Nephron progenitor cell (in vitro differentiated cells): ENCODE measurements around the gene HBG1.

ENCODE experiments used
- DNase-seq: peaks from one replicate; pipeline ENCODE4 v3.0.0; 2021
- H3K27ac Mint-ChIP-seq: 2 replicates; pipeline ENCODE4 v1.8.0; 2021; ENCODE audit warnings: mild to moderate bottlenecking, moderate library complexity, mixed read lengths
- H3K27me3 Mint-ChIP-seq: 2 replicates; pipeline ENCODE4 v1.8.0; 2021; ENCODE audit warnings: mild to moderate bottlenecking, low read depth, mixed read lengths; ENCODE audit not compliant: poor library complexity
- H3K36me3 Mint-ChIP-seq: 2 replicates; pipeline ENCODE4 v1.8.0; 2021; ENCODE audit warnings: low read depth, mixed read lengths
- H3K4me1 Mint-ChIP-seq: 2 replicates; pipeline ENCODE4 v1.8.0; 2021; ENCODE audit warnings: mixed read lengths
- H3K4me3 Mint-ChIP-seq: 2 replicates; pipeline ENCODE4 v1.8.0; 2021; ENCODE audit warnings: mild to moderate bottlenecking, moderate library complexity, mixed read lengths
- H3K9me3 Mint-ChIP-seq: 2 replicates; pipeline ENCODE4 v1.8.0; 2021; ENCODE audit warnings: mild to moderate bottlenecking, moderate library complexity, mixed read lengths
- CTCF ChIP-seq: fragments of 200-600 bp; sonication (generic); IDR thresholded peaks from 2 replicates; pipeline ENCODE4 v1.5.0; 2021; ENCODE audit warnings: antibody characterized with exemption

HBG1 gene

GRCh38 chr11:5235364-5236095, 14.1 kb downstream of the HBG1 start:
- no peaks in the 10 kb centered on the region for H3K36me3 Mint-ChIP-seq
- no peak overlapping the region for H3K27ac Mint-ChIP-seq
- peaks cover 16% of the 10 kb centered on the region for H3K27me3 Mint-ChIP-seq
- no peak for TF ChIP-seq CTCF
- no peaks in the 10 kb centered on the region for H3K4me1 Mint-ChIP-seq
- no peak overlapping the region for H3K4me3 Mint-ChIP-seq
- DNase-seq: no peak
- no peaks in the 10 kb centered on the region for H3K9me3 Mint-ChIP-seq

DNA sequence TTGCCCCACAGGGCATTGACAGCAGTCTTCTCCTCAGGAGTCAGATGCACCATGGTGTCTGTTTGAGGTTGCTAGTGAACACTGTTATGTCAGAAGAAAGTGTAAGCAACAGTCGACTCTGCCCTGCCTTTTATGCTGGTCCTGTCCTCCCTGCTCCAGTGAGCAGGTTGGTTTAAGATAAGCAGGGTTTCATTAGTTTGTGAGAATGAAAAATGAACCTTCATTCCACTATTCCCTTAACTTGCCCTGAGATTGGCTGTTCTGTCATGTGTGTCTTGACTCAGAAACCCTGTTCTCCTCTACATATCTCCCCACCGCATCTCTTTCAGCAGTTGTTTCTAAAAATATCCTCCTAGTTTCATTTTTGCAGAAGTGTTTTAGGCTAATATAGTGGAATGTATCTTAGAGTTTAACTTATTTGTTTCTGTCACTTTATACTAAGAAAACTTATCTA, 15.2 kb downstream of the HBG1 start, which contains the start of gene HBD:
Gene HBD, minus strand, starts transcription at position 103 of the 454 bp plus-strand sequence. Its CDS starts 50 bp downstream, at position 53.
- H3K36me3 Mint-ChIP-seq: no peaks in the 10 kb centered on the region

DNA sequence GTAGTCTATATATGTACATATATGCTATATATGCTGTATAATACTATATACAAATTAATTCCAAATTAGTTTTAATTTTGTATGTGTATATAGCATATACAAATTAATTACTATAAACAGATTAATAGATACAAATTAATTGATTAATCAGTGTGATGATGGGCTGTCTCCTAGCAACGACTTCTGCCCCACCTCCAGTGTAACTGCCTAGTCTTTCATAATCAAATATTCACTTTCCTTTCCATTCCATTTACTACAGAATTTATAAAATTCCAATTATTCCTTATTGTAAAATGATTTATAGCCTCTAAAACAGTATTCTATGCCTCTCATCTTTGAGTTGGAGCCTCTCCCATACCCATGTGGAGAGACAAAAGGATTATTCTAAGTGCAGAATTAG, 16.4 kb downstream of the HBG1 start:
- Mint-ChIP-seq H3K27ac (no peak overlapping the region), H3K4me3 (no peak overlapping the region), H3K36me3 (no peaks in the 10 kb centered on the region), H3K4me1 (no peaks in the 10 kb centered on the region), H3K27me3 (peaks cover 8% of the 10 kb centered on the region), H3K9me3 (no peaks in the 10 kb centered on the region)
- TF ChIP-seq CTCF: no peak
- DNase-seq: no peak

More for the DNA sequence above, 15.2 kb downstream of the HBG1 start, which contains the start of gene HBD:
- no peak for DNase-seq
- Mint-ChIP-seq H3K4me1 (no peaks in the 10 kb centered on the region), H3K4me3 (no peak within 1 kb of the TSS), H3K27me3 (peaks cover 15% of the 10 kb centered on the region), H3K9me3 (no peaks in the 10 kb centered on the region), H3K27ac (no peak within 1 kb of the TSS)
- TF ChIP-seq CTCF: no peak

GRCh38 chr11:5232821-5233220, 16.8 kb downstream of the HBG1 start:
- DNase-seq: no peak
- H3K27me3 Mint-ChIP-seq: peaks cover 8% of the 10 kb centered on the region
- no peaks in the 10 kb centered on the region for H3K36me3 Mint-ChIP-seq
- H3K4me1 Mint-ChIP-seq: no peaks in the 10 kb centered on the region
- no peak overlapping the region for H3K27ac Mint-ChIP-seq
- H3K4me3 Mint-ChIP-seq: no peak overlapping the region
- no peak for TF ChIP-seq CTCF
- no peaks in the 10 kb centered on the region for H3K9me3 Mint-ChIP-seq

DNA sequence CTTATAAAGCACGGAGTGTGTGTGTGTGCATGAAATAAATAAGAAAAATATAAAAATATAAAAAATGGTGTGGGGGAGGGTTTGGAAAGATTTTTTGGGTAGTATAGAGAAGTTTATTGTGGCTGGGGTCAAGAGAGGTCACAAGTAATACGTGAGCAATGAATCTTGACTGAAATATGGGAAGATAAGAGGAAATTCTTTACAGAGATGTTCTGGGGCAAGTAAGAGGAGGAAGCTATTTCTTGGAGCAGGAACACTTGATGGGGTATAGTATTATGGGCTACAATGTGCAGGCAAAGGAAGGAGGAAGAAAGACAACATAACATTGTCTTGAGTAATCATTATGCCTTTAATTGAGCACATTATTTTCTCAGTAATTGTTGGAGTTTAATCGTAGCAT, 17.5 kb downstream of the HBG1 start:
- DNase-seq: no peak
- Mint-ChIP-seq H3K9me3 (no peaks in the 10 kb centered on the region), H3K27ac (no peak overlapping the region), H3K36me3 (no peaks in the 10 kb centered on the region), H3K4me3 (no peak overlapping the region), H3K4me1 (no peaks in the 10 kb centered on the region), H3K27me3 (peaks cover 8% of the 10 kb centered on the region)
- TF ChIP-seq CTCF: no peak

DNA sequence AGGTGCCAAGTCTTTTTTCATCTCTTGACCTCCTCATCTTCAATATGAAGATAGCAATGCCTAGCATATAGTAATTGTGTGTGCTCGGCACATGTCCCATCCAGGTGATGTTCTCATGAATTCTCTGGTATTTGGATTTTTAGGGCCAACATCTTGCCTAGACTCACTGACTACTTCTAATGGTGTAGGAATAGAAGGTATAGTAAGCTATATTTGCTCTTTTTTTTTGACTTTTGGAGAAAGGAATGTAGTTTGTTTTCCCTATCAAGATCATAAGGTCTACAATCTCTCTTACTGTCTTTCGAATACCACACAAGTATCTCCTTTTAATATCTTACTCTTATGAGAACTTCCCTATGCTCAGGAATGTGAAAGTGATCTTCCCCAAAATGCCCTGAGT, 18.5 kb downstream of the HBG1 start:
- Mint-ChIP-seq H3K4me1 (no peaks in the 10 kb centered on the region), H3K9me3 (no peaks in the 10 kb centered on the region), H3K36me3 (no peaks in the 10 kb centered on the region), H3K4me3 (no peak overlapping the region), H3K27ac (no peak overlapping the region), H3K27me3 (peaks cover 8% of the 10 kb centered on the region)
- no peak for DNase-seq
- TF ChIP-seq CTCF: no peak
